ENCODE results near the gene ARHGEF37. TPM values are rescaled to one million over a fixed set of nuclear protein-coding genes. Genes with fewer than 3 reads are reported as not detected.
A peak's percentile ranks its signal among the peaks of the same experiment; 100 is the strongest.

The ARHGEF37 gene
- total and polyA plus RNA-seq, 7 experiments from 2014 or later: 0.43 to 1.8 (median 0.60) TPM; not detected in 1

GRCh38 chr5:149615976-149616375 lies 34.7 kb downstream of the ARHGEF37 start:
- CTCF ChIA-PET: interaction anchor here (0.6 kb wide), 1 partner anchor 1655 kb away, joined by 3 read pairs; no protein-coding TSS in a partner anchor
- Histone ChIP-seq H3K36me3 (ENCODE audit: control insufficient read depth in 2 of 3, insufficient read depth in 3 of 3, low read length in 3 of 3) (no peaks in the 10 kb centered on the region), H3K4me3 (ENCODE audit: low read length) (no peak overlapping the region), H3K4me1 (ENCODE audit: control insufficient read depth in 2 of 2, insufficient read depth in 2 of 2, low read length in 2 of 2) (no peaks in the 10 kb centered on the region), H3K9me3 (ENCODE audit: control insufficient read depth in 2 of 3, low read length in 3 of 3) (no peaks in the 10 kb centered on the region), H3K27me3 (ENCODE audit: control insufficient read depth in 2 of 2, insufficient read depth in 2 of 2, low read length in 2 of 2) (no peaks in the 10 kb centered on the region), H3K27ac (ENCODE audit: low read depth, low read length) (no peak overlapping the region)
- POLR2A ChIA-PET: no interaction called here
- no peak overlapping the region for H3K27ac Mint-ChIP-seq
- ATAC-seq (no peak), DNase-seq (no peak)
- H3K27me3 Mint-ChIP-seq: no peaks in the 10 kb centered on the region
- H3K36me3 Mint-ChIP-seq: no peaks in the 10 kb centered on the region
- no peaks in the 10 kb centered on the region for H3K9me3 Mint-ChIP-seq
- no peak overlapping the region for H3K4me3 Mint-ChIP-seq
- intact Hi-C loops (cut with micrococcal nuclease): loop anchor here in 1 of 2 donors (5.0 kb wide), 2 partner anchors 34 to 54 kb away; partner anchors contain the start of gene ARHGEF37
- peaks cover 0 to 14% (median 0%) of the 10 kb centered on the region in 7 donors for H3K4me1 Mint-ChIP-seq

GRCh38 chr5:149616727-149617285 lies 35.5 kb downstream of the ARHGEF37 start:
- peaks cover 0 to 14% (median 0%) of the 10 kb centered on the region in 7 donors for H3K4me1 Mint-ChIP-seq
- no peak overlapping the region for H3K4me3 Mint-ChIP-seq
- CTCF ChIA-PET: no interaction called here
- H3K4me1 ChIP-seq (ENCODE audit: control insufficient read depth in 2 of 2, insufficient read depth in 2 of 2, low read length in 2 of 2): no peaks in the 10 kb centered on the region
- ATAC-seq: no peak
- DNase-seq: no peak
- no peaks in the 10 kb centered on the region for H3K36me3 Mint-ChIP-seq
- no peaks in the 10 kb centered on the region for H3K9me3 Mint-ChIP-seq
- POLR2A ChIA-PET: no interaction called here
- no peaks in the 10 kb centered on the region for H3K9me3 ChIP-seq (ENCODE audit: control insufficient read depth in 2 of 3, low read length in 3 of 3)
- no peaks in the 10 kb centered on the region for H3K27me3 Mint-ChIP-seq
- H3K27me3 ChIP-seq (ENCODE audit: control insufficient read depth in 2 of 2, insufficient read depth in 2 of 2, low read length in 2 of 2): no peaks in the 10 kb centered on the region
- no peak overlapping the region for H3K4me3 ChIP-seq (ENCODE audit: low read length)
- H3K36me3 ChIP-seq (ENCODE audit: control insufficient read depth in 2 of 3, insufficient read depth in 3 of 3, low read length in 3 of 3): no peaks in the 10 kb centered on the region
- H3K27ac ChIP-seq (ENCODE audit: low read depth, low read length): no peak overlapping the region
- H3K27ac Mint-ChIP-seq: no peak overlapping the region
- intact Hi-C loops (cut with micrococcal nuclease): loop anchor here in 1 of 2 donors (5.0 kb wide), 2 partner anchors 35 to 55 kb away; partner anchors contain the start of gene ARHGEF37

GRCh38 chr5:149617760-149618306 lies 36.5 kb downstream of the ARHGEF37 start:
- no peak for DNase-seq
- H3K27me3 Mint-ChIP-seq: no peaks in the 10 kb centered on the region
- no peaks in the 10 kb centered on the region for H3K4me1 ChIP-seq (ENCODE audit: control insufficient read depth in 2 of 2, insufficient read depth in 2 of 2, low read length in 2 of 2)
- intact Hi-C loops (cut with micrococcal nuclease): loop anchor here (1.0 to 5.0 kb wide), 4 partner anchors 36 to 236 kb away; partner anchors contain the start of gene ARHGEF37 (in 1 of the 2)
- no peaks in the 10 kb centered on the region for H3K27me3 ChIP-seq (ENCODE audit: control insufficient read depth in 2 of 2, insufficient read depth in 2 of 2, low read length in 2 of 2)
- ATAC-seq: no peak
- no peaks in the 10 kb centered on the region for H3K36me3 Mint-ChIP-seq
- ChIA-PET POLR2A (no interaction called here), CTCF (no interaction called here)
- peaks cover 0 to 15% (median 0%) of the 10 kb centered on the region in 7 donors for H3K4me1 Mint-ChIP-seq
- H3K36me3 ChIP-seq (ENCODE audit: control insufficient read depth in 2 of 3, insufficient read depth in 3 of 3, low read length in 3 of 3): no peaks in the 10 kb centered on the region
- H3K9me3 Mint-ChIP-seq: no peaks in the 10 kb centered on the region
- H3K4me3 Mint-ChIP-seq: no peak overlapping the region
- no peak overlapping the region for H3K27ac ChIP-seq (ENCODE audit: low read depth, low read length)
- H3K4me3 ChIP-seq (ENCODE audit: low read length): no peak overlapping the region
- peak overlapping the region in 1 of 9 donors; percentile 9 for H3K27ac Mint-ChIP-seq
- no peaks in the 10 kb centered on the region for H3K9me3 ChIP-seq (ENCODE audit: control insufficient read depth in 2 of 3, low read length in 3 of 3)

- Mint-ChIP-seq H3K27ac (no peak overlapping the region), H3K4me3 (no peak overlapping the region), H3K9me3 (no peaks in the 10 kb centered on the region), H3K36me3 (no peaks in the 10 kb centered on the region), H3K4me1 (peaks cover 0 to 16% (median 0%) of the 10 kb centered on the region in 7 donors), H3K27me3 (no peaks in the 10 kb centered on the region)
- Histone ChIP-seq H3K27ac (ENCODE audit: low read depth, low read length) (no peak overlapping the region), H3K9me3 (ENCODE audit: control insufficient read depth in 2 of 3, low read length in 3 of 3) (no peaks in the 10 kb centered on the region), H3K4me3 (ENCODE audit: low read length) (no peak overlapping the region), H3K36me3 (ENCODE audit: control insufficient read depth in 2 of 3, insufficient read depth in 3 of 3, low read length in 3 of 3) (no peaks in the 10 kb centered on the region), H3K27me3 (ENCODE audit: control insufficient read depth in 2 of 2, insufficient read depth in 2 of 2, low read length in 2 of 2) (no peaks in the 10 kb centered on the region), H3K4me1 (ENCODE audit: control insufficient read depth in 2 of 2, insufficient read depth in 2 of 2, low read length in 2 of 2) (no peaks in the 10 kb centered on the region)
- intact Hi-C loops (cut with micrococcal nuclease): loop anchor here (1.0 to 5.0 kb wide), 4 partner anchors 36 to 236 kb away; partner anchors contain the start of gene ARHGEF37 (in 1 of the 2)
- peak; percentile 51 for ATAC-seq
- ChIA-PET CTCF (no interaction called here), POLR2A (no interaction called here)
- DNase-seq: peak in 4 of 9 donors; percentile 10 to 21 (median 16)
Measured at GRCh38 chr5:149618581-149619248, 37.4 kb downstream of the ARHGEF37 start.

- DNase-seq (no peak), ATAC-seq (no peak)
- intact Hi-C loops (cut with micrococcal nuclease): no loop called here
- no peak overlapping the region for H3K4me3 Mint-ChIP-seq
- no peaks in the 10 kb centered on the region for H3K36me3 Mint-ChIP-seq
- H3K27me3 Mint-ChIP-seq: no peaks in the 10 kb centered on the region
- no peaks in the 10 kb centered on the region for H3K9me3 ChIP-seq (ENCODE audit: control insufficient read depth in 2 of 3, low read length in 3 of 3)
- POLR2A ChIA-PET: no interaction called here
- H3K9me3 Mint-ChIP-seq: no peaks in the 10 kb centered on the region
- no peak overlapping the region for H3K27ac Mint-ChIP-seq
- no peaks in the 10 kb centered on the region for H3K27me3 ChIP-seq (ENCODE audit: control insufficient read depth in 2 of 2, insufficient read depth in 2 of 2, low read length in 2 of 2)
- CTCF ChIA-PET: no interaction called here
- peaks cover 0 to 16% (median 0%) of the 10 kb centered on the region in 7 donors for H3K4me1 Mint-ChIP-seq
- H3K4me1 ChIP-seq (ENCODE audit: control insufficient read depth in 2 of 2, insufficient read depth in 2 of 2, low read length in 2 of 2): no peaks in the 10 kb centered on the region
- H3K36me3 ChIP-seq (ENCODE audit: control insufficient read depth in 2 of 3, insufficient read depth in 3 of 3, low read length in 3 of 3): no peaks in the 10 kb centered on the region
- no peak overlapping the region for H3K27ac ChIP-seq (ENCODE audit: low read depth, low read length)
- H3K4me3 ChIP-seq (ENCODE audit: low read length): no peak overlapping the region
Measured at GRCh38 chr5:149621415-149622098, 40.3 kb downstream of the ARHGEF37 start.

- H3K9me3 ChIP-seq (ENCODE audit: control insufficient read depth in 2 of 3, low read length in 3 of 3): no peaks in the 10 kb centered on the region
- Mint-ChIP-seq H3K27ac (no peak overlapping the region), H3K4me1 (peaks cover 0 to 10% (median 0%) of the 10 kb centered on the region in 7 donors), H3K9me3 (no peaks in the 10 kb centered on the region), H3K36me3 (no peaks in the 10 kb centered on the region), H3K27me3 (no peaks in the 10 kb centered on the region), H3K4me3 (no peak overlapping the region)
- intact Hi-C loops (cut with micrococcal nuclease): no loop called here
- ChIA-PET POLR2A (no interaction called here), CTCF (no interaction called here)
- no peaks in the 10 kb centered on the region for H3K36me3 ChIP-seq (ENCODE audit: control insufficient read depth in 2 of 3, insufficient read depth in 3 of 3, low read length in 3 of 3)
- no peaks in the 10 kb centered on the region for H3K27me3 ChIP-seq (ENCODE audit: control insufficient read depth in 2 of 2, insufficient read depth in 2 of 2, low read length in 2 of 2)
- ATAC-seq: no peak
- no peaks in the 10 kb centered on the region for H3K4me1 ChIP-seq (ENCODE audit: control insufficient read depth in 2 of 2, insufficient read depth in 2 of 2, low read length in 2 of 2)
- H3K4me3 ChIP-seq (ENCODE audit: low read length): no peak overlapping the region
- no peak overlapping the region for H3K27ac ChIP-seq (ENCODE audit: low read depth, low read length)
- no peak for DNase-seq
Measured at GRCh38 chr5:149622466-149622865, 41.2 kb downstream of the ARHGEF37 start.
